Measurements from ENCODE around the gene DIAPH2.

DNA sequence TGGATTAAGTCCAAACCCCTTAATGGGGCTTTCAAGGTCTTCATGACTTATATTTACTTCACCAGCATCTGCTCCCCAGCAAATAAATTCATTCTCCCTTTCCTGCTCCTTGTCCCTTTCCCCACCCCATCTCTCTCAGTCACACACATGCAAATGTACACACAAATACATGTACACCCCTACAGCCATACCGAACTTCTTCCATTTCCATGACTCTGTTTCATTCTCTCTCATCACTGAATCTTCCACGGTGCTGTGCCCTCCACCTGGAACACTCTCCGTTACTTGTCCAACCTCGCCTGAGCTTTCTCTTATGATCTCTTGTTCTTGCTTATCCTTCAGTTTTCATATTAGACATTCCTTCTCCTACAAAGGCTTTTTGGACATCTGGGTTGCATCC, 177.0 kb downstream of the DIAPH2 start:
- TF ChIP-seq POLR2AphosphoS5 (IDR thresholded peaks at IDR 0.05) (no peak), EP300 (IDR thresholded peaks at IDR 0.05) (no peak), POLR2A (IDR thresholded peaks at IDR 0.05; ENCODE audit: low read depth) (no peak)
- TF ChIP-seq, protein P1, sequence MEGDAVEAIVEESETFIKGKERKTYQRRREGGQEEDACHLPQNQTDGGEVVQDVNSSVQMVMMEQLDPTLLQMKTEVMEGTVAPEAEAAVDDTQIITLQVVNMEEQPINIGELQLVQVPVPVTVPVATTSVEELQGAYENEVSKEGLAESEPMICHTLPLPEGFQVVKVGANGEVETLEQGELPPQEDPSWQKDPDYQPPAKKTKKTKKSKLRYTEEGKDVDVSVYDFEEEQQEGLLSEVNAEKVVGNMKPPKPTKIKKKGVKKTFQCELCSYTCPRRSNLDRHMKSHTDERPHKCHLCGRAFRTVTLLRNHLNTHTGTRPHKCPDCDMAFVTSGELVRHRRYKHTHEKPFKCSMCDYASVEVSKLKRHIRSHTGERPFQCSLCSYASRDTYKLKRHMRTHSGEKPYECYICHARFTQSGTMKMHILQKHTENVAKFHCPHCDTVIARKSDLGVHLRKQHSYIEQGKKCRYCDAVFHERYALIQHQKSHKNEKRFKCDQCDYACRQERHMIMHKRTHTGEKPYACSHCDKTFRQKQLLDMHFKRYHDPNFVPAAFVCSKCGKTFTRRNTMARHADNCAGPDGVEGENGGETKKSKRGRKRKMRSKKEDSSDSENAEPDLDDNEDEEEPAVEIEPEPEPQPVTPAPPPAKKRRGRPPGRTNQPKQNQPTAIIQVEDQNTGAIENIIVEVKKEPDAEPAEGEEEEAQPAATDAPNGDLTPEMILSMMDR (IDR thresholded peaks at IDR 0.05), result no peak

All from esophagus muscularis mucosa (tissue), 4 donors.